Glomerular endothelial cell (primary cell): ENCODE data around the gene TEAD1. TPM values are rescaled to one million over a fixed set of nuclear protein-coding genes. Genes with fewer than 3 reads are reported as not detected.

Source experiments
- DNase-seq: peaks from one replicate; pipeline ENCODE4 v3.0.0-alpha.2; 2011; ENCODE audit warnings: low read depth, low spot score; ENCODE audit errors: extremely low read depth
- total RNA-seq: library from RNA; depleted of rRNA; stranded (reverse); fragments of >200 nt; gene quantifications from 2 replicates; pipeline ENCODE4 v1.2.3, GENCODE V29; 2015

TEAD1 gene
- total RNA-seq, 1 donor from 2014 or later, result 55.5 TPM

- DNase-seq, result no peak
Observed at GRCh38 chr11:12684816-12685215, 10.6 kb downstream of the TEAD1 start.

GRCh38 chr11:12685229-12685628, 11.0 kb downstream of the TEAD1 start:
- no peak for DNase-seq

DNA sequence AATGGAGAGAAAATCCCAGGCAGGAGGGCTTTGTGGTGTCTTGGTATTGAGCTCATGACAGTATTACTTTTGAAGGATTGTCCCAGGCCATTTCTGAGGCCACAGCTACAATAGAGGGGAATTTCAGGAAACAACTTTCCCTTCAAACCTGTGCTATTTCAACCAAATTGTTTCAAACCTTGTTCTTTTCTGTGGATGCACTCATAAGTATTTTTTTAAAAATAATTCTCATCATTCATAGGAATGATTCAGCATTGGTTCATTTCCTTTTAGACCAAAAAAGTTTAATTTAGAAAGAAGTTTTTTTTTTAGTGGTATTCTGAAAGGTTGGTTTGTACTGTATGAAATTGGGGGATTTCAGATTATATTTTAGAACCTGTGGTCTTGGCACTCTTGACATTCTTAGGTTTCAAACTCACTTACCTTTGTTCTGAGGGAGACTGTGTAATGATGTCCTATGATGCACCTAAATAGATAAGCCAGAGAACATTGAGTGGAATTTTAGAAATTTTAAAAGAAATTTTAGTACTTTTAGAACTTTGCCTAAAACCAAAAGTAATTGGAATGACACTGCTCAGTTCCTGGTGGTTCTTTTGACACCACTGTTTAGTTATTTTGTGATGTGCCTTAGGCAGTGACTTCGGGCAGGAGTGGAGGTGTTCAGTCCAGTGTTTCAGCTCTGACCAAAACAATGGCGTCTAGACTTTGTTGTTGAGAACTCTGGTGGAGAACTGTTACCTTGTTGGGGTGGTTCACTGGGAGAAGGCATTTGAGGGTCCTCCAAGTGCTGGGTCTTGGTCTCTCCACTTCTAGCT, 12.2 kb downstream of the TEAD1 start:
- DNase-seq, result no peak

DNA sequence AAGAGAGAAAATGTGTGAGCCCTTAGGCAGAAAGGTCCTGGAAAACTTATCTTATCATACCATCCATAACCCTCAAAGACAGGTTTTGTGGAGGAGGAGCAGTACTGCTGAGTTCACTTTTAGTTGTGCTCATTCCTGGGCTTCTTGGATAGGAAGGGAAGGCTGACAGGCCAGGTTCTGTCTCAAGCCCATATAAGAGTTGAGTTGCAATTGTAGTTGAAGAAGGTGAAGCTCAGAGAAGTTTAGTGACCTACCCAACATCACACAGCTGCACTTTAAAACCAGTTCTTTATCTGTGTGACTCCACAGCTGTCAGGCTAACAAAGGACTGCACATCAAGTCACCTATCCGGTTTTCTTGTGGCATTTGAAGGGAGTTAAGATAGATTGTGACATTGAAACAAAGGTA, 13.0 kb downstream of the TEAD1 start:
- DNase-seq, result no peak

DNA sequence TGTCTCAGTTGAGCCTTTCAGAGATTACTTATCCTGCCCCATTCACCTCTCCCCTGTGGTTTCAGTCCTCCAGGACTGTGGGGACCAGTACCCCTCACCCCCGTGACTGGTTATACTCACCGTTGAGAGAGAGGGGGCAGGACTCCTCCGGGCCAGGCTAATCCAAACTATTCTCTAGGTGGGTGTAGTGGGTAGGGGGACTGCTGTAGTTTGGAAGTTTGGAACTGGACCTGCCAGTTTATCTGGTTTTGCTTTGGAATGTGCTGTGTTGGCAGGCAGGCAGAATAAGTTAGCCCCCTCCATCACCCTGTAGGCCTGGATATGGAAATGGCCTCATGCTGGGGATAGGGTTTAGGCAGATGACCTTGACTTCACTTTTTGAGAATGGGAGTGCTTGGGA, 13.5 kb downstream of the TEAD1 start:
- no peak for DNase-seq

- DNase-seq, result no peak
Observed at GRCh38 chr11:12689029-12689755, 15.0 kb downstream of the TEAD1 start.

- DNase-seq, result no peak
Observed at GRCh38 chr11:12690663-12691062, 16.4 kb downstream of the TEAD1 start.

GRCh38 chr11:12691473-12691872, 17.3 kb downstream of the TEAD1 start:
- no peak for DNase-seq

DNA sequence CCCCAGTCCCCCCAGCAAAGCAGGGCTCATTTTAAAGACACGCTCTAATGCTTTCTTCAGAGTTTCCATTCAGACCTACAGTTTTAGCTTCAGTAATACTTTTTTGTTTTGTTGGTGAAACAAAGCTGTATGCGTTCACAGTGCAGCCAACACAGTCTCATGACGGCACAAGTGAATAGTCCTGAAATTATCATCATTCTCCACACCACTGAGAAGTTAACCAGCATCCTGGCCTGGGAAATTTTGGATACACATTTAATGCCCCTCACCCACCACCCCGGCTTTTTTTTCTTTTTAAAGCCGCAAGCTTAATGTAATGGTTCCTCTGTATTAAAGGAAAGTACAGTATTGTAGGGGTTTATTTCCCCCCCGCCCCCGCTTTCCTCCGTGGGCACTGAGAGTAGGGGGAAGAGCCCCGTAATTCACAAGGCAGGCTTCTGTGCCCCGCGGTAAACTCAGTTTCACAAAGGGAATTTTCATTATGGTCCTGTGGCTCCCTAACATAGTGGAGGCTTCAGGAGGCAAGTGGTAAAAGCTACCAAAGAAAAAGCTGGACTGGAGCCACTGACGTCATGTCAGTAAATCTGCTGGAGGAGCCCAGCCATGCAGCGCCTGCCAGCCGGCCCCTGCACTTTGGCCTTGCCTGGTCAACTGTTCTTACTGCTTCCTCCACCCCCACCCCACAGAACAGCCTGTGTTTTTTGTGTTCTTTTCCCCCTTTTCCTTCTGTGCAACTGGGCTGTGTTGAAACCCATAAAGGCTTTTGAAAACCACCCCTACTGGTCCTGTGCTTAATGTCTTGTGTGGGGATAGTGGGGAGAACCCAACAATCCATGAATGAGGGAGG, 18.2 kb downstream of the TEAD1 start:
- DNase-seq, result no peak

DNA sequence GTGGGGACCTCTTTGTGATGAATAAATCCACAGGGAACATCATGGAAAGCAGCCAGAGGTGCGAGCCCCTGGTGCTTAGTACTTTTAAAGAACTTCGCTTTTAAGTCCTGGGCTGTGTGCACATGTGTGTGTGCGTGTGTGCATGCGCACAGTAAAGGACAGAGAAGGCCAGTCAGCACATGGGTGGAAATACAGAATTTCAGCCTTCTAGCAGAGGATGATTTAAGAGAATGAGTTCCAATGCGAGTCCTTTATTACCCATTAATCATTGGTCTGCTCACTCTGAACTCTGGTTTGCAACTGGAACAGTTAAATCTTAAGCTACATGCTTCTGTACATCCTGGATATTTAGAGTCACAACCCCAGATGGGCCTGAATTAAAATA, 18.9 kb downstream of the TEAD1 start:
- DNase-seq, result no peak

DNA sequence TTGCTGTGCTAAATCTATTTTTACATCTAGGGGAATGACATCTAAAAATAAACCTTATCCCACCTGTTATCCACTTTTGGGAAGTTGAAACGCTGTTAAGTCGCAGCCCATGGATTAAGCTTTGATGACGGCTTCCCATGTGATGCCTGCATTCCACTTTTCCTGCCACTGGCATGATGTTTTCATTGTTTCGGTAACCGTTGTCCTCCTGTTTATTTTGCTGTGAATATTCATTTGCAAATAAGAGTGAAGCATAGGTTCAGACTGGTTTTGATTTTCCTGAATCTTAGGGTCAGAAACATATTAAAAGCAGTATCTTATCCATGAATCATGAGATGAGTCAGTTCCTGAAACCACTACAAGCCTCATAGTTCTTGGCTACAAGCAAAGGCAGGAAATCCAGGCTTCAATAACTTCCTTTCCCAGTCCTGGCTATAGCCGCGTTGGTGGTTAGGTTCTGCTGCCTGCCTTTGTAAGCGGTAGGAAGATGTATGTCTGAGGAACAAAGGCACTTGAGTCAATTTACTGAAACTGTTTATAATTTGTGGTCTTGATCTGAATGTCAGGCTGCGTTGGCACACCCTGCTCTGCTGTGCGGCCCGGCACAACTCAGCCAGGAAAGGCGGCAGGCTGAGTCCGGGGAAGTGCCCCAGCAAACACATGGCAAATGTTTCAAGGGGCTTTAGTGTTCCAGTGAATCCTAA, 19.4 kb downstream of the TEAD1 start:
- peak; percentile 97 for DNase-seq

- DNase-seq, result no peak
Observed at GRCh38 chr11:12694183-12694531, 19.9 kb downstream of the TEAD1 start.

DNA sequence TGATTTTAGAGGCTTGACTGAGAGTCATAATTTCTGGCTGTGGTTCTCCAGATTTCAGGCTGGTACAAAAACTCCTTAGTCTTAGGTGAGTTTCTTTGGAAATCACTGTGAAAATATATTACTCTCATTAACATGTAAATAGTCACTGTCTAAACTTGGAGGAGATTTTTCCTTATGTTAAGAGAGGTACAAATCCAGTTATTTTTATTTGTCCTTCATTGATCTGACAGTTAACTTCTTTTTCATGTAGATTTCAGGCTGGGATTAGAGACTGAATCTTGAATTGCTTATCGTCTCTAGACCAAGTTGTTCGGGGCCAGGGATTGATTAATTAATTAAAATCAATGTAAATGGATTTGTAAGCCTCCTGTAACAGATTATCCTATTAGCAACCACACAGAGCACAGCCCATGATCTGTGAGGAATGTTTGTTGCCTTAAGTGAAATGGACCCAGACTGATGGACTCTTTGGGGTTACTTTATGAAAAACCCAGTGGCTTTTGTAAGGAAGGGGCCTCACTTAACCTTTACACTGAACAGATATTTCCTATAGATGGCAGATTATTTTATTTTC, 21.1 kb downstream of the TEAD1 start:
- no peak for DNase-seq

GRCh38 chr11:12695873-12696272, 21.7 kb downstream of the TEAD1 start:
- DNase-seq, result no peak

DNA sequence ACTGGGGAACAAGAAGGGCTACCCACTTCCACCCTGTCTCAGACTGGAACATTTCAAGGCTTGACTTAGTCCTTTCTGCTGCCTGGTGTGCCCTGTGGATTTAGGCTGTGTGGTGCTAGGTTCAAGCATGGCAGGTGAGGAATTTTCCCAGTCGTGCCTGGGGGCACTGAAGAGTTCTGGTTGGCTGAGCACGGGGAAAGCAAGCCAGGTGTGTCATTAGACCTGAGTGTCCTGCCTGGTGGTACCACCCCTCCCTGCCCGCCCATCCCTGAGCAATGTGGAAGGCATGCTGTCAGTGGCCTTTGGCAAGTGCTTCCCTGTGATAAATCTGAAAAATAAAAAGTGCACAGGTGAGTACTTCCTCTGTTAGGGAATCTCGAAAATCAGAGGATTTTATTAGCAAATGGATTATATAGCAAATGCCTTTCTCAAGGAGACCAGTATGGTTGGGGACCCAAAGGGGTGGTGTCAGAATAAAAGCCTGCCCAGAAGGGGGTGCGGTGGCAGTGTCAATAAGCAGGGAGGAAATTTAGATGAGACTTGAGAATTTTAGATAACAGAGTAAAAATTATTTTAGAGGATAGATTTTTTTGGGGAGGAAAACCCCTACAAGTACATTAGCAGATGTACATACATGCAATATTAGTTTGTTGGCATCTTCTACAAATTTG, 22.8 kb downstream of the TEAD1 start:
- no peak for DNase-seq

- no peak for DNase-seq
Observed at GRCh38 chr11:12698048-12698447, 23.8 kb downstream of the TEAD1 start.

DNA sequence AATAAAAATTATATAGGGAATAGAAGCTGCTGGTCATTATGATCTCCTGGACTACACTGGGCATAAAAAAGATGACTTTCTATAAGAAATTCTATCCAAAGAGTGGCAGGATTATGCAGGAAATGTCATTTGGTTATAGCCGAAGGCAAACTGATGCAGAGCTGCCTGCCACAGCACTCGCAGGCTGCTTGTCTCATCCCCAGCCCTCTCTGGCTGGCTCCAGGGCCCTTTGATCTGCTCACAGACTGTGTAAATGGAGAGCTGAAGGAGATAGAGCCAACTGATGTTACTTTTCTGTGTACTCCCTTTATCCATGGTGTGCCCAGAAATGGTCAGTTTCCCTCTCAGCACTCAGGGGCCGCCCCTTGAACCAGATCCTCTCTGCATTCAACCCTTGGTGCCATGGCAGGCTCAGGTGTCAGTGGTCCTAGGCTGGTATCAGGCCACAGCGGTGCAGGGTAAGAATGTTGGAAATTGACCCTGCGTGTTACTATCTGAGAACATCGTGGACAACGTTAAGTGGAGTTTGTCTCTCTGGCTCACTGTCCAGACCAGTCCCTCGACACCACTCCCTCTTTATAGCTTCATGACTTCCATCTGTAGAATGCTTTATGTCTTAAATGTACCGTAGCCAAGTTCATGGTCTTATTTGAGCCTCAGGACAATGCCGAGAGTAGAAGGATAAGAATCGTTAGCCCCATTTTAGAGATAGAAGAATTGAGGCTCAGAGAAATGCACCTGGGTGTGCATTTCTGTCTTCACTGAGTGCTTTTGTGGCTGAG, 27.8 kb downstream of the TEAD1 start:
- DNase-seq, result no peak

GRCh38 chr11:12702999-12703453, 28.8 kb downstream of the TEAD1 start:
- no peak for DNase-seq

GRCh38 chr11:12704049-12704448, 29.8 kb downstream of the TEAD1 start:
- DNase-seq, result no peak
